Spleen (tissue), 11 donors: ENCODE data around the gene CD99. TPM values are rescaled to one million over a fixed set of nuclear protein-coding genes. Genes with fewer than 3 reads are reported as not detected.
"Not testable (repeated sequence)": the region's sequence is repeated elsewhere in the genome, so short reads cannot be mapped to it uniquely, and the experiment has no call there.

Source experiments
- DNase-seq: peaks from one replicate; pipeline ENCODE4 v3.0.0-alpha.2; 2020
- H3K27ac ChIP-seq, 8 donors: fragments of 200-600 bp; sonication (generic) in 7 of 8; 1 replicate in 4 of 8; 2 replicates in 4 of 8; pipeline versions ENCODE4 v1.5.0 to v1.8.0; 2016 to 2021; ENCODE audit warnings: inconsistent platforms in 4 of 8, mild to moderate bottlenecking in 4 of 8, moderate library complexity in 1 of 8
- H3K27me3 ChIP-seq, 7 donors: fragments of 200-600 bp; sonication (generic) in 6 of 7; replicated peaks in 1 of 7; 1 replicate in 4 of 7; 2 replicates in 3 of 7; pipeline versions ENCODE4 v1.5.0 to v1.8.0; 2016 to 2021; ENCODE audit warnings: inconsistent platforms in 3 of 7, mild to moderate bottlenecking in 1 of 7
- H3K36me3 ChIP-seq, 6 donors: fragments of 200-600 bp; sonication (generic) in 5 of 6; 1 replicate in 4 of 6; 2 replicates in 2 of 6; pipeline versions ENCODE4 v1.5.0 to v1.8.0; 2016 to 2021; ENCODE audit warnings: inconsistent platforms in 2 of 6
- H3K4me1 ChIP-seq, 6 donors: fragments of 200-600 bp; sonication (generic) in 5 of 6; 1 replicate in 3 of 6; 2 replicates in 3 of 6; pipeline versions ENCODE4 v1.5.0 to v1.8.0; 2016 to 2021; ENCODE audit warnings: inconsistent platforms in 3 of 6
- H3K4me3 ChIP-seq, 8 donors: fragments of 200-600 bp; sonication (generic) in 7 of 8; 1 replicate in 4 of 8; 2 replicates in 4 of 8; pipeline versions ENCODE4 v1.5.0 to v1.8.0; 2016 to 2021; ENCODE audit warnings: inconsistent platforms in 4 of 8, mild to moderate bottlenecking in 4 of 8, moderate library complexity in 2 of 8
- H3K9me3 ChIP-seq, 8 donors: fragments of 200-600 bp; sonication (generic) in 7 of 8; 1 replicate in 4 of 8; 2 replicates in 4 of 8; pipeline versions ENCODE4 v1.5.0 to v1.8.0; 2016 to 2021; ENCODE audit warnings: inconsistent platforms in 4 of 8
- CTCF ChIP-seq, 11 experiments: fragments of 200-600 bp in 7 of 11; fragments of 450-650 bp in 4 of 11; sonication (generic) in 4 of 11; IDR thresholded peaks in 8 of 11; conservative IDR thresholded peaks in 3 of 11; 1 replicate in 7 of 11; 2 replicates in 4 of 11; pipeline versions ENCODE4 v1.4.0 to v1.8.0; 2016 to 2021; ENCODE audit warnings: antibody characterized with exemption in 11 of 11, inconsistent platforms in 4 of 11, mild to moderate bottlenecking in 1 of 11
- POLR2A ChIP-seq, 3 donors: fragments of 450-650 bp; IDR thresholded peaks; one replicate each; pipeline ENCODE4 v1.5.1; 2017; ENCODE audit warnings: antibody characterized with exemption in 3 of 3, mild to moderate bottlenecking in 1 of 3
- POLR2AphosphoS5 ChIP-seq, 3 donors: sonication (generic); formaldehyde crosslinking; IDR thresholded peaks; one replicate each; pipeline ENCODE4 v1.5.1; 2017; ENCODE audit warnings: antibody characterized with exemption in 3 of 3
- WGBS, 5 donors: extraction: QIAGEN DNeasy Blood & Tissue Kit in 3 of 5; methylation state at CpG; one replicate each; pipeline versions ENCODE4 v1.1.5 to v1.1.7; 2013 to 2018; 5-methylcytosine and 5-hydroxymethylcytosine counted together
- intact Hi-C: fragments of 100-400 bp; cut with DNase I; formaldehyde crosslinking; loops from one replicate; pipeline ENCODE4 v1.15.0; 2023; ENCODE audit warnings: low total_unique reads
- polyA plus RNA-seq, 3 donors: library from polyadenylated mRNA; stranded (reverse); fragments of 200-250 nt; gene quantifications; one replicate each; pipeline ENCODE4 v1.2.1, GENCODE V29; 2013
- total RNA-seq, 7 donors: library from RNA; depleted of rRNA in 3 of 7; stranded (reverse); fragments of >200 nt in 3 of 7; fragmentation: NEBNext Ultra II Directional in 4 of 7; extraction: Animal tissue kit (Norgen Biotek cat#: 25700) in 4 of 7; gene quantifications; one replicate each; pipeline versions ENCODE4 v1.1.0 to v1.2.1, GENCODE V29; 2016 to 2021
- donor health status: healthy with polysubstance abuse.
- donor health status: DM: no; HTN: no; CAD: no; lungs with moderate emphysema.
- donor health status: DM: no; HTN: no; CAD: no.
- donor health status: Bipolar disorder and iron deficiency.
- donor health status: healthy.
- donor health status: DM: no; HTN: no; CAD: no.
- donor health status: DM: yes; HTN: yes; CAD: no.

The CD99 gene
- total and polyA plus RNA-seq, 10 donors: 101 to 316 (median 181) TPM

GRCh38 chrX:2774776-2775175 lies 83.7 kb downstream of the CD99 start:
- DNase-seq: no peak
- intact Hi-C loops: no loop called here
- Histone ChIP-seq H3K36me3 (no peaks in the 10 kb centered on the region), H3K27me3 (no peaks in the 10 kb centered on the region), H3K9me3 (peaks cover 0 to 20% (median 10%) of the 10 kb centered on the region in 8 donors), H3K4me3 (no peak overlapping the region), H3K4me1 (no peaks in the 10 kb centered on the region), H3K27ac (no peak overlapping the region)
- WGBS, 5 donors: 92 to 95% (median 94%) methylated on average over 3 of the region's 3 CpGs
- TF ChIP-seq POLR2AphosphoS5 (IDR thresholded peaks at IDR 0.05) (no peak), CTCF (IDR thresholded peaks at IDR 0.05 in 8 of 11, conservative IDR thresholded peaks at IDR 0.05 in 3 of 11) (no peak), POLR2A (IDR thresholded peaks at IDR 0.05) (no peak)

GRCh38 chrX:2780472-2781225 lies 89.6 kb downstream of the CD99 start:
- intact Hi-C loops, DNase-seq, H3K36me3 ChIP-seq: not testable (repeated sequence)

GRCh38 chrX:2781226-2781571 lies 90.1 kb downstream of the CD99 start:
- no peak for DNase-seq
- TF ChIP-seq POLR2A (IDR thresholded peaks at IDR 0.05) (no peak), CTCF (IDR thresholded peaks at IDR 0.05 in 8 of 11, conservative IDR thresholded peaks at IDR 0.05 in 3 of 11) (no peak), POLR2AphosphoS5 (IDR thresholded peaks at IDR 0.05) (no peak)
- no peaks in the 10 kb centered on the region for H3K36me3 ChIP-seq
- intact Hi-C loops: no loop called here
- no peaks in the 10 kb centered on the region for H3K4me1 ChIP-seq
- WGBS, 5 donors: 90 to 100% (median 97%) methylated on average over 1 of the region's 1 CpG
- H3K27ac ChIP-seq: no peak overlapping the region
- no peak overlapping the region for H3K4me3 ChIP-seq
- no peaks in the 10 kb centered on the region for H3K9me3 ChIP-seq
- no peaks in the 10 kb centered on the region for H3K27me3 ChIP-seq

More at GRCh38 chrX:2780472-2781225, 89.6 kb downstream of the CD99 start:
- H3K27me3 ChIP-seq, H3K9me3 ChIP-seq, H3K4me1 ChIP-seq, H3K4me3 ChIP-seq, H3K27ac ChIP-seq: not testable (repeated sequence)
- 76 to 89% (median 79%) methylated on average over 12 of the region's 12 CpGs for WGBS, 5 donors

- no peak overlapping the region for H3K4me3 ChIP-seq
- TF ChIP-seq POLR2AphosphoS5 (IDR thresholded peaks at IDR 0.05) (no peak), POLR2A (IDR thresholded peaks at IDR 0.05) (no peak), CTCF (IDR thresholded peaks at IDR 0.05 in 8 of 11, conservative IDR thresholded peaks at IDR 0.05 in 3 of 11) (no peak)
- H3K27ac ChIP-seq: no peak overlapping the region
- WGBS, 5 donors: 34 to 47% (median 41%) methylated on average over 6 of the region's 6 CpGs
- DNase-seq: no peak
- no peaks in the 10 kb centered on the region for H3K27me3 ChIP-seq
- no peaks in the 10 kb centered on the region for H3K9me3 ChIP-seq
- intact Hi-C loops: no loop called here
- H3K36me3 ChIP-seq: no peaks in the 10 kb centered on the region
- no peaks in the 10 kb centered on the region for H3K4me1 ChIP-seq
Measured at GRCh38 chrX:2781698-2782097, 90.6 kb downstream of the CD99 start.
